HG02763 (cell line): ENCODE results near the gene PLEKHG1.
A peak's percentile ranks its signal among the peaks of the same experiment; 100 is the strongest.

Experiments used
- ATAC-seq: cut with Tn5 transposase; IDR thresholded peaks from one replicate; pipeline ENCODE4 v1.9.1; 2021; ENCODE audit warnings: mild to moderate bottlenecking, moderate library complexity; ENCODE audit not compliant: unreplicated experiment

Gene PLEKHG1

GRCh38 chr6:150599199-150600009 is at the start of gene PLEKHG1:
PLEKHG1 (plus strand) TSS chr6:150599885; CDS start chr6:150733682, 133,797 bp downstream.
- peak; percentile 73 for ATAC-seq

GRCh38 chr6:150550244-150550643 is 49.4 kb upstream of the PLEKHG1 start:
- ATAC-seq, result no peak

- no peak for ATAC-seq
Observed at GRCh38 chr6:150557043-150557599, 42.6 kb upstream of the PLEKHG1 start.

GRCh38 chr6:150560004-150560883 is 39.4 kb upstream of the PLEKHG1 start:
- ATAC-seq, result no peak

- no peak for ATAC-seq
Observed at GRCh38 chr6:150560884-150561219, 38.8 kb upstream of the PLEKHG1 start.

- ATAC-seq, result no peak
Observed at GRCh38 chr6:150565945-150566344, 33.7 kb upstream of the PLEKHG1 start.

GRCh38 chr6:150566486-150566885 is 33.2 kb upstream of the PLEKHG1 start:
- no peak for ATAC-seq

GRCh38 chr6:150567380-150567779 is 32.3 kb upstream of the PLEKHG1 start:
- no peak for ATAC-seq

- ATAC-seq, result no peak
Observed at GRCh38 chr6:150567823-150568383, 31.8 kb upstream of the PLEKHG1 start.

- no peak for ATAC-seq
Observed at GRCh38 chr6:150568560-150568959, 31.1 kb upstream of the PLEKHG1 start.

GRCh38 chr6:150569161-150569560 is 30.5 kb upstream of the PLEKHG1 start:
- ATAC-seq, result no peak

- no peak for ATAC-seq
Observed at GRCh38 chr6:150573041-150573681, 26.5 kb upstream of the PLEKHG1 start.

GRCh38 chr6:150575836-150576235 is 23.8 kb upstream of the PLEKHG1 start:
- no peak for ATAC-seq

- ATAC-seq, result no peak
Observed at GRCh38 chr6:150576651-150577226, 22.9 kb upstream of the PLEKHG1 start.

- ATAC-seq, result no peak
Observed at GRCh38 chr6:150579611-150580010, 20.1 kb upstream of the PLEKHG1 start.

GRCh38 chr6:150580489-150580888 is 19.2 kb upstream of the PLEKHG1 start:
- no peak for ATAC-seq

- no peak for ATAC-seq
Observed at GRCh38 chr6:150584065-150584464, 15.6 kb upstream of the PLEKHG1 start.

- no peak for ATAC-seq
Observed at GRCh38 chr6:150584596-150584995, 15.1 kb upstream of the PLEKHG1 start.

GRCh38 chr6:150586850-150587359 is 12.8 kb upstream of the PLEKHG1 start:
- no peak for ATAC-seq

- no peak for ATAC-seq
Observed at GRCh38 chr6:150587637-150588036, 12.0 kb upstream of the PLEKHG1 start.
